ENCODE results near the gene ASCL1. TPM values are rescaled to one million over a fixed set of nuclear protein-coding genes. Genes with fewer than 3 reads are reported as not detected.

Gene ASCL1
- total and polyA plus RNA-seq, 3 experiments from 2014 or later, result not detected

GRCh38 chr12:102962532-102962931, 5.1 kb downstream of the ASCL1 start:
- Histone ChIP-seq H3K4me1 (ENCODE audit: insufficient read depth, low read length) (peaks cover 3% of the 10 kb centered on the region), H3K27ac (ENCODE audit: low read depth, low read length) (no peak overlapping the region), H3K36me3 (ENCODE audit: insufficient read depth, low read length) (no peaks in the 10 kb centered on the region), H3K27me3 (ENCODE audit: insufficient read depth, low read length, poor library complexity, severe bottlenecking) (peaks cover 55% of the 10 kb centered on the region), H3K9me3 (ENCODE audit: low read length) (no peaks in the 10 kb centered on the region), H3K4me3 (ENCODE audit: low read length) (no peak overlapping the region)
- peaks cover 0 to 7% (median 2%) of the 10 kb centered on the region in 3 donors for H3K36me3 Mint-ChIP-seq
- H3K27me3 Mint-ChIP-seq, result peaks cover 65 to 92% of the 10 kb centered on the region in 2 donors
- peaks cover 6 to 14% (median 10%) of the 10 kb centered on the region in 5 donors for H3K9me3 Mint-ChIP-seq
- ChIA-PET CTCF (interaction anchor here (1.4 kb wide), 1 partner anchor 14 kb away, joined by 3 read pairs; no protein-coding TSS in a partner anchor), POLR2A (no interaction called here)
- H3K27ac Mint-ChIP-seq, result no peak overlapping the region
- H3K4me3 Mint-ChIP-seq, result peak overlapping the region in 4 of 7 donors; percentile 12 to 60 (median 38)
- H3K4me1 Mint-ChIP-seq, result peaks cover 15 to 50% (median 45%) of the 10 kb centered on the region in 3 donors
- no peak for DNase-seq

DNA sequence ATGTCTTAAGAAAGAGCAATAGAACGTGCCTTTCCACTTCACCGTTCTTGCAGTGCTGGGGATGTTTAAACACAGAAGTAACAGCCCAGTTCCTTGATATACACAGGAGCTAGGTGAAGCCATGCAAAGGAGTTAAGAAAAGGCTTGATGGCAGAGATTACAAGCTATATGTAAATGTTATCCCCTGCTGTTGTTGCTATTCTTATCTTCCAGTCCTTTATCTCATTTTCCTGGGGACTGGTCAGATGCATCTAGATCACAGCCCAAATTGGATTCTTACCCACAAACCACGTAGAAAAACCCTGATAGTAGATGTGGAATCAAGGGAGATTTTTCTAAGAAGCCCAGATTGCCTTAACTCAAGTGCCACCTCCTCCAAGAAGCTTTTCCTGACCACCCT, 5.5 kb downstream of the ASCL1 start:
- Histone ChIP-seq H3K4me1 (ENCODE audit: insufficient read depth, low read length) (peaks cover 3% of the 10 kb centered on the region), H3K27me3 (ENCODE audit: insufficient read depth, low read length, poor library complexity, severe bottlenecking) (peaks cover 57% of the 10 kb centered on the region), H3K4me3 (ENCODE audit: low read length) (no peak overlapping the region), H3K27ac (ENCODE audit: low read depth, low read length) (no peak overlapping the region), H3K9me3 (ENCODE audit: low read length) (no peaks in the 10 kb centered on the region), H3K36me3 (ENCODE audit: insufficient read depth, low read length) (no peaks in the 10 kb centered on the region)
- H3K9me3 Mint-ChIP-seq, result peaks cover 6 to 14% (median 10%) of the 10 kb centered on the region in 5 donors
- no peak for DNase-seq
- CTCF ChIA-PET, result interaction anchor here (1.4 kb wide), 1 partner anchor 13 kb away, joined by 3 read pairs; no protein-coding TSS in a partner anchor
- H3K36me3 Mint-ChIP-seq, result peaks cover 0 to 7% (median 2%) of the 10 kb centered on the region in 3 donors
- POLR2A ChIA-PET, result no interaction called here
- no peak overlapping the region for H3K27ac Mint-ChIP-seq
- H3K4me1 Mint-ChIP-seq, result peaks cover 14 to 46% (median 40%) of the 10 kb centered on the region in 3 donors
- H3K4me3 Mint-ChIP-seq, result peak overlapping the region in 2 of 7 donors; percentile 19 to 58
- peaks cover 65 to 92% of the 10 kb centered on the region in 2 donors for H3K27me3 Mint-ChIP-seq

DNA sequence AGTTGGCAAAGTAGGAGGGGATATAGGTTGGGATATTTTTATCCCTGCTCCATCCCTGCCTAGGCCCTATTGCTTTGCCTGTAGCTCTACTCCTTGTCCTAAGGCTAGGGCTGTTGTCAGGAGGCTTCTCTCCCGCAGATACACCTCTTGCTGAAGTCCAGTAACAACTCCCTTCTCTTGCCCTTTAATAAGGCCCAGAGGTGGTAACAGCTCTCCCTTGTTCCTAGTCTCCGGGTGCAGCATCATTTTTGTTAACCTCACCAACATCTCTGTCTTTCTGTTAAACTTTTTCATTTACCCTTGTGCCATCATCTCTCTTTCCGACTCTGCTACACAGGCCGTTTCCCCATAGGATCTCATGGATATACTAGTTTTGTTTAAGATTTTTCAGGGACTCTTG, 6.3 kb downstream of the ASCL1 start:
- Histone ChIP-seq H3K4me1 (ENCODE audit: insufficient read depth, low read length) (peaks cover 3% of the 10 kb centered on the region), H3K4me3 (ENCODE audit: low read length) (no peak overlapping the region), H3K9me3 (ENCODE audit: low read length) (no peaks in the 10 kb centered on the region), H3K27ac (ENCODE audit: low read depth, low read length) (no peak overlapping the region), H3K27me3 (ENCODE audit: insufficient read depth, low read length, poor library complexity, severe bottlenecking) (peaks cover 60% of the 10 kb centered on the region), H3K36me3 (ENCODE audit: insufficient read depth, low read length) (no peaks in the 10 kb centered on the region)
- Mint-ChIP-seq H3K27me3 (peaks cover 66 to 96% of the 10 kb centered on the region in 2 donors), H3K4me3 (no peak overlapping the region), H3K27ac (no peak overlapping the region), H3K4me1 (peaks cover 13 to 42% (median 37%) of the 10 kb centered on the region in 3 donors), H3K9me3 (peaks cover 6 to 14% (median 10%) of the 10 kb centered on the region in 5 donors), H3K36me3 (peaks cover 0 to 7% (median 2%) of the 10 kb centered on the region in 3 donors)
- ChIA-PET POLR2A (no interaction called here), CTCF (no interaction called here)
- no peak for DNase-seq

- Mint-ChIP-seq H3K27me3 (peaks cover 58 to 91% of the 10 kb centered on the region in 2 donors), H3K9me3 (peaks cover 6 to 14% (median 10%) of the 10 kb centered on the region in 5 donors), H3K4me3 (peak overlapping the region; percentile 6 to 90 (median 72)), H3K4me1 (peaks cover 13 to 39% (median 28%) of the 10 kb centered on the region in 3 donors), H3K36me3 (peaks cover 0 to 7% (median 2%) of the 10 kb centered on the region in 3 donors), H3K27ac (no peak overlapping the region)
- POLR2A ChIA-PET, result no interaction called here
- no peak for DNase-seq
- H3K4me3 ChIP-seq (ENCODE audit: low read length), result no peak overlapping the region
- no peak overlapping the region for H3K27ac ChIP-seq (ENCODE audit: low read depth, low read length)
- H3K4me1 ChIP-seq (ENCODE audit: insufficient read depth, low read length), result peaks cover 3% of the 10 kb centered on the region
- peaks cover 52% of the 10 kb centered on the region for H3K27me3 ChIP-seq (ENCODE audit: insufficient read depth, low read length, poor library complexity, severe bottlenecking)
- CTCF ChIA-PET, result no interaction called here
- no peaks in the 10 kb centered on the region for H3K36me3 ChIP-seq (ENCODE audit: insufficient read depth, low read length)
- no peaks in the 10 kb centered on the region for H3K9me3 ChIP-seq (ENCODE audit: low read length)
Observed at GRCh38 chr12:102964872-102965271, 7.4 kb downstream of the ASCL1 start.

- no peak overlapping the region for H3K4me3 ChIP-seq (ENCODE audit: low read length)
- peaks cover 52% of the 10 kb centered on the region for H3K27me3 ChIP-seq (ENCODE audit: insufficient read depth, low read length, poor library complexity, severe bottlenecking)
- peaks cover 3% of the 10 kb centered on the region for H3K4me1 ChIP-seq (ENCODE audit: insufficient read depth, low read length)
- H3K27me3 Mint-ChIP-seq, result peaks cover 56 to 89% of the 10 kb centered on the region in 2 donors
- peaks cover 6 to 14% (median 10%) of the 10 kb centered on the region in 5 donors for H3K9me3 Mint-ChIP-seq
- no peaks in the 10 kb centered on the region for H3K36me3 ChIP-seq (ENCODE audit: insufficient read depth, low read length)
- H3K9me3 ChIP-seq (ENCODE audit: low read length), result no peaks in the 10 kb centered on the region
- CTCF ChIA-PET, result no interaction called here
- DNase-seq, result no peak
- H3K27ac Mint-ChIP-seq, result no peak overlapping the region
- H3K27ac ChIP-seq (ENCODE audit: low read depth, low read length), result no peak overlapping the region
- POLR2A ChIA-PET, result no interaction called here
- H3K4me1 Mint-ChIP-seq, result peaks cover 13 to 39% (median 28%) of the 10 kb centered on the region in 3 donors
- H3K4me3 Mint-ChIP-seq, result peak overlapping the region; percentile 6 to 90 (median 72)
- peaks cover 0 to 7% (median 2%) of the 10 kb centered on the region in 3 donors for H3K36me3 Mint-ChIP-seq
Observed at GRCh38 chr12:102965281-102966155, 8.0 kb downstream of the ASCL1 start.

DNA sequence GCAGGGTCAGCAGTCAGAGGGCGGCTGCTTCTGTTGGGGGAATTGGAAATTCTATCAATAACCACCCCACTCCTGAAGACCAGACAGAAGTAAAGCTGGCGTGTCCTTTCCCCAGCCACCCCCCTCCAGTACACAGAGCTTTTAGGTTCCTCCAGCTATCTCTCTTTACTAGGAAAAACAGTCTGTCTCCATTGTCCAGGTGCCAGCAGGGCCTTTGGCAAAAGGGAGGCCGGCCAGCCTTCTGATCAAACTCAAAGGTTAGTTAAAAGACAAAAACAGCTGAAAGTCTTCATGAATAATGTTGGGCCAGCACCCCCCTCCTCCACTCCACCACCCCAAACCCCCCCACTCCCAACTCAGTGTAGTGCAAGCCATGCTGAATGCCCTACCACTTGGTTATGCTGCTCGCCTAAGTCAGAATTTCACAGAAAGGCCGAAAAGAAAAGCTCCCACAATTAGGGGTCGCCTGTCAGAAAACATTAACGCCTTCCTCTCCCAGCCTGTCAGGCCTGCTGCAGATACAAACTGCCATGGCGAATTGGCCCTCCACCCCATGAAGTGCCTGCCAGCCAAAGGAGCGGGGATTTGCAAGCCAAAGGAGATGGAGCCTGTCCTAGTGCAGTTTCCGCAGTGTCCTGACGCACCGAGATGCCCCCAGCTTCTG, 8.9 kb downstream of the ASCL1 start:
- Histone ChIP-seq H3K27me3 (ENCODE audit: insufficient read depth, low read length, poor library complexity, severe bottlenecking) (peaks cover 50% of the 10 kb centered on the region), H3K4me3 (ENCODE audit: low read length) (no peak overlapping the region), H3K9me3 (ENCODE audit: low read length) (no peaks in the 10 kb centered on the region), H3K27ac (ENCODE audit: low read depth, low read length) (no peak overlapping the region), H3K4me1 (ENCODE audit: insufficient read depth, low read length) (peaks cover 3% of the 10 kb centered on the region), H3K36me3 (ENCODE audit: insufficient read depth, low read length) (no peaks in the 10 kb centered on the region)
- Mint-ChIP-seq H3K36me3 (peaks cover 0 to 7% (median 2%) of the 10 kb centered on the region in 3 donors), H3K4me1 (peaks cover 13 to 37% (median 28%) of the 10 kb centered on the region in 3 donors), H3K4me3 (peak overlapping the region in 1 of 7 donors; percentile 11), H3K27ac (peak overlapping the region in 1 of 8 donors; percentile 58), H3K27me3 (peaks cover 49 to 88% of the 10 kb centered on the region in 2 donors), H3K9me3 (peaks cover 6 to 14% (median 10%) of the 10 kb centered on the region in 5 donors)
- ChIA-PET CTCF (no interaction called here), POLR2A (no interaction called here)
- DNase-seq, result no peak

DNA sequence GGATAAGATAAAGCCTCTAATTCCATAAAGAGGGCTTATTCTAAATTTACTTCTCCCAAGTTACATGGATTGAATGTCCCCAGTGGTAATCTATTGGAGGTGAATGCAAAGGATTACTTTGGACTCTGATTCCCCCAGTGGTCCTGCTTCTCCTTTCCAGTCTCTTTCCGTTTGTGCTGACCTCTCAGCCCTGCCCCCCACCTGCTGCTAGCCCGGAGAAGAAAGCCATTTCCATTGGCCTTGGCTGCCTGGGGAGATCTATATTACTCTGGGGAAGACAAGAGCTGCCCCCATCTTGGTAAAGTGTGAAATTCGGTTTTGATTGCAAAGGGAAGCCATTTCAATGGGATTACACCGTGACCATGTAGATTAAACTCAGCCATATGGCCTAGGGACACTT, 13.3 kb downstream of the ASCL1 start:
- peaks cover 0 to 6% (median 0%) of the 10 kb centered on the region in 5 donors for H3K9me3 Mint-ChIP-seq
- no peak overlapping the region for H3K4me3 ChIP-seq (ENCODE audit: low read length)
- H3K4me3 Mint-ChIP-seq, result no peak overlapping the region
- H3K27me3 Mint-ChIP-seq, result peaks cover 24 to 68% of the 10 kb centered on the region in 2 donors
- DNase-seq, result no peak
- no peaks in the 10 kb centered on the region for H3K9me3 ChIP-seq (ENCODE audit: low read length)
- ChIA-PET CTCF (no interaction called here), POLR2A (no interaction called here)
- H3K27ac Mint-ChIP-seq, result no peak overlapping the region
- no peaks in the 10 kb centered on the region for H3K36me3 ChIP-seq (ENCODE audit: insufficient read depth, low read length)
- H3K27ac ChIP-seq (ENCODE audit: low read depth, low read length), result no peak overlapping the region
- no peaks in the 10 kb centered on the region for H3K4me1 ChIP-seq (ENCODE audit: insufficient read depth, low read length)
- H3K27me3 ChIP-seq (ENCODE audit: insufficient read depth, low read length, poor library complexity, severe bottlenecking), result peaks cover 17% of the 10 kb centered on the region
- no peaks in the 10 kb centered on the region for H3K36me3 Mint-ChIP-seq
- H3K4me1 Mint-ChIP-seq, result peaks cover 1 to 2% (median 2%) of the 10 kb centered on the region in 3 donors

DNA sequence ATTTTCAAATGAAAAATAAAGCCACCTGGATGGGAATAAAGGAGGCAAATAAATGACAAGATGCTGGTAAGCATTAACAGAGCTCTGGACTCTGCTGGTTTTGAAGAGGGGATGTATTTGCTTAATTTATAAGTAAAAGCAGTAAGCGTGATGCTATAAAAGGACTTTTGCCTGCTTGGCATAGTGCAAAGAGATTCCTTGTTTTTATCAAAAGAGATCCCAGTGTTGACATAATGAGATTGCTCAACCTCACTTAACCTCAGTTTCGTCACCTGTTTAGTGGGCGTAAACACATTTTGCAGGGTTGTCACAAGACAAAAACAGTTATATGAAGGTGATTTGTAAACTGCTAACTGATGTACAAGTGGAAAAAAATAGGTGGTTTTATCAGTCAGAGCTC, 13.8 kb downstream of the ASCL1 start:
- Mint-ChIP-seq H3K36me3 (no peaks in the 10 kb centered on the region), H3K27me3 (peaks cover 21 to 64% of the 10 kb centered on the region in 2 donors)
- no peak for DNase-seq

More for the DNA sequence above, 13.8 kb downstream of the ASCL1 start:
- H3K4me3 ChIP-seq (ENCODE audit: low read length), result no peak overlapping the region
- POLR2A ChIA-PET, result no interaction called here
- CTCF ChIA-PET, result no interaction called here
- no peaks in the 10 kb centered on the region for H3K4me1 ChIP-seq (ENCODE audit: insufficient read depth, low read length)
- H3K27me3 ChIP-seq (ENCODE audit: insufficient read depth, low read length, poor library complexity, severe bottlenecking), result peaks cover 16% of the 10 kb centered on the region
- Mint-ChIP-seq H3K4me3 (no peak overlapping the region), H3K9me3 (peaks cover 0 to 5% (median 0%) of the 10 kb centered on the region in 5 donors), H3K27ac (no peak overlapping the region), H3K4me1 (no peaks in the 10 kb centered on the region)
- no peaks in the 10 kb centered on the region for H3K9me3 ChIP-seq (ENCODE audit: low read length)
- no peak overlapping the region for H3K27ac ChIP-seq (ENCODE audit: low read depth, low read length)
- no peaks in the 10 kb centered on the region for H3K36me3 ChIP-seq (ENCODE audit: insufficient read depth, low read length)

Data from CD8-positive, alpha-beta memory T cell (primary cell).